GM23248 (cell line): Measurements from ENCODE around the gene IP6K1. TPM values are rescaled to one million over a fixed set of nuclear protein-coding genes. Genes with fewer than 3 reads are reported as not detected.
A peak's percentile ranks its signal among the peaks of the same experiment; 100 is the strongest.

Experiments used
- DNase-seq: peaks from one replicate; pipeline ENCODE4 v3.0.0-alpha.2; 2015
- H2AFZ ChIP-seq: fragments of 200-600 bp; sonication (generic); 2 replicates; pipeline ENCODE4 v1.6.1; 2016; ENCODE audit warnings: antibody characterized with exemption
- H3F3A ChIP-seq: fragments of 200-600 bp; sonication (generic); 2 replicates; pipeline ENCODE4 v1.6.1; 2016; ENCODE audit warnings: mild to moderate bottlenecking, antibody characterized with exemption, mixed run types; ENCODE audit not compliant: insufficient read depth
- H3K27ac ChIP-seq: fragments of 200-600 bp; sonication (generic); 2 replicates; pipeline ENCODE4 v1.5.1; 2016; ENCODE audit warnings: mild to moderate bottlenecking
- H3K27me3 ChIP-seq: fragments of 200-600 bp; sonication (generic); replicated peaks from 2 replicates; pipeline ENCODE4 v1.6.1; 2016; ENCODE audit warnings: mild to moderate bottlenecking; ENCODE audit not compliant: insufficient read depth
- H3K36me3 ChIP-seq: fragments of 200-600 bp; sonication (generic); 2 replicates; pipeline ENCODE4 v1.6.1; 2016; ENCODE audit warnings: low read depth, mild to moderate bottlenecking
- H3K4me1 ChIP-seq: fragments of 200-600 bp; sonication (generic); 2 replicates; pipeline ENCODE4 v1.6.1; 2016; ENCODE audit warnings: mild to moderate bottlenecking; ENCODE audit not compliant: insufficient read depth
- H3K4me2 ChIP-seq: fragments of 200-600 bp; sonication (generic); one replicate; pipeline ENCODE4 v1.6.1; 2016; ENCODE audit warnings: mild to moderate bottlenecking; ENCODE audit not compliant: unreplicated experiment
- H3K4me3 ChIP-seq: fragments of 200-600 bp; sonication (generic); 2 replicates; pipeline ENCODE4 v1.5.1; 2016; ENCODE audit warnings: mild to moderate bottlenecking
- H3K79me2 ChIP-seq: fragments of 200-600 bp; sonication (generic); 2 replicates; pipeline ENCODE4 v1.6.1; 2016; ENCODE audit warnings: mild to moderate bottlenecking; ENCODE audit not compliant: insufficient read depth
- H3K9ac ChIP-seq: fragments of 200-600 bp; sonication (generic); 2 replicates; pipeline ENCODE4 v1.6.1; 2016; ENCODE audit warnings: mild to moderate bottlenecking
- H3K9me2 ChIP-seq: fragments of 200-600 bp; sonication (generic); 2 replicates; pipeline ENCODE4 v1.6.1; 2016; ENCODE audit warnings: mixed run types, mild to moderate bottlenecking, moderate library complexity; ENCODE audit not compliant: insufficient read depth
- H3K9me3 ChIP-seq: fragments of 200-600 bp; sonication (generic); one replicate; pipeline ENCODE4 v1.6.1; 2017; ENCODE audit warnings: low read depth
- H4K20me1 ChIP-seq: fragments of 200-600 bp; sonication (generic); 2 replicates; pipeline ENCODE4 v1.6.0; 2016; ENCODE audit not compliant: insufficient read depth
- EZH2 ChIP-seq: fragments of 200-600 bp; sonication (generic); IDR thresholded peaks from 2 replicates; pipeline ENCODE4 v1.6.1; 2018; ENCODE audit warnings: antibody characterized with exemption, mild to moderate bottlenecking; ENCODE audit not compliant: insufficient read depth, poor library complexity, severe bottlenecking
- EZH2phosphoT487 ChIP-seq: fragments of 200-600 bp; sonication (generic); IDR thresholded peaks from 2 replicates; pipeline ENCODE4 v1.6.1; 2018; ENCODE audit warnings: antibody characterized with exemption, moderate library complexity, mild to moderate bottlenecking, low read depth; ENCODE audit not compliant: insufficient read depth
- WGBS, 2 experiments: methylation state at CpG; one replicate each; pipeline ENCODE4 v1.1.6; 2015 to 2017; ENCODE audit warnings: low lambda C conversion rate in 2 of 2, low coverage in 1 of 2; ENCODE audit errors: missing lambda C conversion rate in 2 of 2; 5-methylcytosine and 5-hydroxymethylcytosine counted together
- in situ Hi-C: fragments of 300-500 bp; cut with MboI; formaldehyde crosslinking; loops from 2 replicates; pipeline ENCODE4 v1.15.0; 2020
- polyA plus RNA-seq: library from polyadenylated mRNA; unstranded; fragments of >200 nt; fragmentation: Nextera tagmentation; extraction: Ambion mirVana; gene quantifications from 2 replicates; pipeline ENCODE4 v1.2.1, GENCODE V29; 2016
- total RNA-seq: library from RNA; depleted of rRNA; stranded (reverse); fragments of >200 nt; shearing (Covaris generic); gene quantifications from 2 replicates; pipeline ENCODE4 v1.2.3, GENCODE V29; 2014

The IP6K1 gene
- total and polyA plus RNA-seq, 2 experiments from 2014 or later: 18.7 to 27.2 TPM

- 8 to 9% methylated on average over 9 of the region's 9 CpGs for WGBS, 2 experiments
- in situ Hi-C loops: no loop called here
- Histone ChIP-seq H3K27me3 (no peaks in the 10 kb centered on the region), H3K36me3 (no peaks in the 10 kb centered on the region), H3K4me1 (peaks cover 13% of the 10 kb centered on the region), H3K27ac (peak within 1 kb of the TSS; percentile 59), H3K9ac (peak within 1 kb of the TSS; percentile 84), H4K20me1 (no peaks in the 10 kb centered on the region), H3K4me2 (peak within 1 kb of the TSS; percentile 91), H3F3A (no peaks in the 10 kb centered on the region), H3K9me2 (no peaks in the 10 kb centered on the region), H3K9me3 (no peaks in the 10 kb centered on the region), H2AFZ (peak within 1 kb of the TSS; percentile 93), H3K4me3 (peak within 1 kb of the TSS; percentile 75), H3K79me2 (no peaks in the 10 kb centered on the region)
- no peak for TF ChIP-seq EZH2phosphoT487
- TF ChIP-seq EZH2: no peak
- peak; percentile 90 for DNase-seq
Observed at GRCh38 chr3:49813497-49814174, 27.3 kb upstream of the IP6K1 start, which contains the start of gene UBA7. UBA7 (minus strand) TSS chr3:49813953; CDS start chr3:49813787, 166 bp downstream.

GRCh38 chr3:49812916-49813496 is 26.7 kb upstream of the IP6K1 start:
- no peaks in the 10 kb centered on the region for H3K9me3 ChIP-seq
- H3K27ac ChIP-seq: peak overlapping the region; percentile 59; the same call in 1 of the 2 replicates
- DNase-seq: peak; percentile 56
- peak overlapping the region; percentile 93 for H2AFZ ChIP-seq
- WGBS, 2 experiments: 15 to 21% methylated on average over 9 of the region's 9 CpGs
- peak overlapping the region; percentile 91 for H3K4me2 ChIP-seq
- H3K4me1 ChIP-seq: peaks cover 13% of the 10 kb centered on the region
- no peaks in the 10 kb centered on the region for H3K79me2 ChIP-seq
- TF ChIP-seq EZH2 (no peak), EZH2phosphoT487 (no peak)
- no peaks in the 10 kb centered on the region for H4K20me1 ChIP-seq
- peak overlapping the region; percentile 84 for H3K9ac ChIP-seq
- no peaks in the 10 kb centered on the region for H3F3A ChIP-seq
- peak overlapping the region; percentile 75 for H3K4me3 ChIP-seq
- in situ Hi-C loops: no loop called here
- H3K27me3 ChIP-seq: no peaks in the 10 kb centered on the region
- no peaks in the 10 kb centered on the region for H3K36me3 ChIP-seq
- no peaks in the 10 kb centered on the region for H3K9me2 ChIP-seq

GRCh38 chr3:49807431-49808114 is 21.2 kb upstream of the IP6K1 start:
- H3K4me1 ChIP-seq: peaks cover 16% of the 10 kb centered on the region
- no peak overlapping the region for H3K27ac ChIP-seq
- DNase-seq: no peak

GRCh38 chr3:49806850-49807249 is 20.5 kb upstream of the IP6K1 start:
- Histone ChIP-seq H3K4me1 (peaks cover 18% of the 10 kb centered on the region), H3K9me2 (no peaks in the 10 kb centered on the region), H3K79me2 (no peaks in the 10 kb centered on the region), H3K4me2 (no peak overlapping the region), H3K27ac (no peak overlapping the region), H2AFZ (no peak overlapping the region), H3K9me3 (no peaks in the 10 kb centered on the region), H3K27me3 (no peaks in the 10 kb centered on the region), H3K4me3 (no peak overlapping the region), H4K20me1 (no peaks in the 10 kb centered on the region), H3F3A (no peaks in the 10 kb centered on the region), H3K36me3 (no peaks in the 10 kb centered on the region), H3K9ac (no peak overlapping the region)
- TF ChIP-seq EZH2phosphoT487 (no peak), EZH2 (no peak)
- 91 to 96% methylated on average over 2 of the region's 2 CpGs for WGBS, 2 experiments
- DNase-seq: no peak
- in situ Hi-C loops: no loop called here

More at GRCh38 chr3:49807431-49808114, 21.2 kb upstream of the IP6K1 start:
- Histone ChIP-seq H3K4me2 (no peak overlapping the region), H3F3A (no peaks in the 10 kb centered on the region), H3K79me2 (no peaks in the 10 kb centered on the region), H3K9me2 (no peaks in the 10 kb centered on the region), H4K20me1 (no peaks in the 10 kb centered on the region), H3K9ac (no peak overlapping the region), H2AFZ (no peak overlapping the region), H3K9me3 (no peaks in the 10 kb centered on the region), H3K4me3 (no peak overlapping the region), H3K36me3 (no peaks in the 10 kb centered on the region), H3K27me3 (no peaks in the 10 kb centered on the region)
- in situ Hi-C loops: no loop called here
- WGBS, 2 experiments: 93 to 95% methylated on average over 13 of the region's 13 CpGs
- TF ChIP-seq EZH2 (no peak), EZH2phosphoT487 (no peak)
